HepG2 (cell line): ENCODE measurements around the gene ZMYND12. TPM values are rescaled to one million over a fixed set of nuclear protein-coding genes. Genes with fewer than 3 reads are reported as not detected.

Source experiments
- ELF1 ChIP-seq: sonication (generic); formaldehyde crosslinking; IDR thresholded peaks from 2 replicates; pipeline ENCODE4 v1.4.0; 2020; ENCODE audit warnings: missing genetic modification reagents
- FOXA3 ChIP-seq: IDR thresholded peaks from 2 replicates; pipeline ENCODE4 v1.6.1; 2016; ENCODE audit warnings: missing genetic modification reagents, missing compliant biosample characterization
- FOXK2 ChIP-seq: fragments of 450-650 bp; IDR thresholded peaks from 2 replicates; pipeline ENCODE4 v1.6.1; 2016
- HDAC1 ChIP-seq: sonication (generic); formaldehyde crosslinking; IDR thresholded peaks from 2 replicates; pipeline ENCODE4 v1.5.1; 2020; ENCODE audit warnings: mild to moderate bottlenecking, missing genetic modification reagents
- HDAC2 ChIP-seq: sonication (generic); formaldehyde crosslinking; IDR thresholded peaks from 2 replicates; pipeline ENCODE4 v1.4.0; 2020; ENCODE audit warnings: missing genetic modification reagents
- HOMEZ ChIP-seq: IDR thresholded peaks from 2 replicates; pipeline ENCODE4 v1.6.1; 2016; ENCODE audit warnings: low read depth
- KDM2A ChIP-seq: sonication (generic); formaldehyde crosslinking; IDR thresholded peaks from 2 replicates; pipeline ENCODE4 v1.4.0; 2020; ENCODE audit warnings: low read depth, missing genetic modification reagents, borderline replicate concordance
- MAX ChIP-seq: IDR thresholded peaks from 2 replicates; pipeline ENCODE4 v1.6.1; 2012; ENCODE audit warnings: inconsistent platforms
- MIER2 ChIP-seq: IDR thresholded peaks from 2 replicates; pipeline ENCODE4 v1.6.1; 2016; ENCODE audit warnings: missing biosample characterization, missing genetic modification reagents
- MXD4 ChIP-seq: IDR thresholded peaks from 2 replicates; pipeline ENCODE4 v1.6.1; 2016; ENCODE audit warnings: mild to moderate bottlenecking, missing biosample characterization, missing genetic modification reagents
- PTBP1 ChIP-seq: fragments of 200-400 bp; formaldehyde crosslinking; IDR thresholded peaks from 2 replicates; pipeline ENCODE4 v1.6.1; 2018; ENCODE audit warnings: low read length, low read depth; ENCODE audit not compliant: poor library complexity, severe bottlenecking
- RAD21 ChIP-seq: fragments of 450-650 bp; formaldehyde crosslinking; IDR thresholded peaks from 2 replicates; pipeline ENCODE4 v1.5.0; 2020; ENCODE audit warnings: mild to moderate bottlenecking
- RBM22 ChIP-seq: fragments of 200-400 bp; formaldehyde crosslinking; optimal IDR thresholded peaks from 2 replicates; pipeline ENCODE3; 2017; ENCODE audit warnings: mild to moderate bottlenecking, low read length, moderate library complexity
- REPIN1 ChIP-seq: sonication (generic); formaldehyde crosslinking; IDR thresholded peaks from 2 replicates; pipeline ENCODE4 v1.8.0; 2022; ENCODE audit warnings: missing genetic modification reagents, low read depth, mild to moderate bottlenecking, borderline replicate concordance
- SOX5 ChIP-seq: IDR thresholded peaks from 2 replicates; pipeline ENCODE4 v1.6.1; 2016; ENCODE audit warnings: borderline replicate concordance
- SP2 ChIP-seq: sonication (generic); formaldehyde crosslinking; IDR thresholded peaks from 2 replicates; pipeline ENCODE4 v1.5.1; 2020; ENCODE audit warnings: mild to moderate bottlenecking, missing genetic modification reagents
- UBTF ChIP-seq: sonication (generic); formaldehyde crosslinking; IDR thresholded peaks from 2 replicates; pipeline ENCODE4 v1.4.0; 2020; ENCODE audit warnings: mild to moderate bottlenecking, missing genetic modification reagents
- ZNF180 ChIP-seq: sonication (generic); formaldehyde crosslinking; IDR thresholded peaks from 2 replicates; pipeline ENCODE4 v1.4.0; 2020; ENCODE audit warnings: low read depth, missing genetic modification reagents, borderline replicate concordance
- ZNF20 ChIP-seq: sonication (generic); formaldehyde crosslinking; IDR thresholded peaks from 2 replicates; pipeline ENCODE4 v1.4.0; 2020; ENCODE audit warnings: mild to moderate bottlenecking, moderate library complexity, missing genetic modification reagents
- ZNF253 ChIP-seq: sonication (generic); formaldehyde crosslinking; IDR thresholded peaks from 2 replicates; pipeline ENCODE4 v1.8.0; 2022; ENCODE audit warnings: mild to moderate bottlenecking, missing genetic modification reagents, borderline replicate concordance
- ZNF3 ChIP-seq: IDR thresholded peaks from 2 replicates; pipeline ENCODE4 v1.7.0; 2017; ENCODE audit warnings: inconsistent platforms
- ZNF510 ChIP-seq: sonication (generic); formaldehyde crosslinking; IDR thresholded peaks from 2 replicates; pipeline ENCODE4 v1.4.0; 2020; ENCODE audit warnings: low read depth, mild to moderate bottlenecking, missing genetic modification reagents
- ZNF605 ChIP-seq: sonication (generic); formaldehyde crosslinking; IDR thresholded peaks from 2 replicates; pipeline ENCODE4 v1.8.0; 2022; ENCODE audit warnings: mild to moderate bottlenecking, missing genetic modification reagents
- ZNF674 ChIP-seq: sonication (generic); formaldehyde crosslinking; IDR thresholded peaks from 2 replicates; pipeline ENCODE4 v1.5.0; 2020; ENCODE audit warnings: low read depth, mild to moderate bottlenecking, missing genetic modification reagents
- ZNF788 ChIP-seq: sonication (generic); formaldehyde crosslinking; IDR thresholded peaks from 2 replicates; pipeline ENCODE4 v1.5.0; 2020; ENCODE audit warnings: mild to moderate bottlenecking, missing genetic modification reagents, borderline replicate concordance
- ZNF816 ChIP-seq: sonication (generic); formaldehyde crosslinking; IDR thresholded peaks from 2 replicates; pipeline ENCODE4 v1.8.0; 2022; ENCODE audit warnings: missing genetic modification reagents, mild to moderate bottlenecking, borderline replicate concordance
- ZNF850 ChIP-seq: sonication (generic); formaldehyde crosslinking; conservative IDR thresholded peaks from 2 replicates; pipeline ENCODE4 v1.9.0; 2021; ENCODE audit warnings: mild to moderate bottlenecking, missing genetic modification reagents
- ZSCAN9 ChIP-seq: IDR thresholded peaks from 2 replicates; pipeline ENCODE4 v1.6.1; 2016; ENCODE audit warnings: borderline replicate concordance
- polyA plus RNA-seq, 8 experiments: library from polyadenylated mRNA; depleted of rRNA in 3 of 8; stranded (reverse) in 7 of 8; unstranded in 1 of 8; fragments of >200 nt; fragmentation: Illumina TruSeq in 4 of 8; extraction: Trizol in 4 of 8; gene quantifications; 2 replicates each; pipeline versions ENCODE4 v1.2.1 to v1.2.3, GENCODE V29; 2011 to 2016; ENCODE audit warnings: low read depth in 4 of 8, missing spikeins in 1 of 8, mixed read lengths in 1 of 8; ENCODE audit not compliant: insufficient read depth in 1 of 8
- total RNA-seq, 5 experiments: library from RNA; depleted of rRNA; stranded (reverse); fragments of >200 nt; fragmentation: Illumina TruSeq; extraction: Trizol; gene quantifications; 2 replicates each; pipeline ENCODE4 v1.2.3, GENCODE V29; 2016; ENCODE audit warnings: low read depth in 1 of 5

ZMYND12 gene
- total and polyA plus RNA-seq, 2 of the 13 experiments (the other 11 are each of a cell fraction or from before 2014, with no cell fraction given): 0.13 to 0.71 TPM

- TF ChIP-seq MXD4 (CRISPR knock-in tag) (peak; percentile 84), MAX (peak; percentile 47), ZNF3 (no peak), ZNF180 (CRISPR knock-in tag) (no peak), ZNF253 (CRISPR knock-in tag) (no peak), ZSCAN9 (CRISPR knock-in tag) (no peak), PTBP1 (no peak), FOXK2 (0 out of 2 replicates have a peak, but pooled peaks have one; percentile 30), ZNF816 (CRISPR knock-in tag) (no peak), ZNF788 (peak; percentile 55; the same call in 1 of the 2 replicates), ZNF605 (peak; percentile 81), ZNF20 (CRISPR knock-in tag) (no peak), REPIN1 (peak; percentile 51; the same call in 1 of the 2 replicates), HDAC2 (peak; percentile 46; the same call in 1 of the 2 replicates), HDAC1 (CRISPR knock-in tag) (peak; percentile 84), SOX5 (0 out of 2 replicates have a peak, but pooled peaks have one; percentile 11), MIER2 (CRISPR knock-in tag) (no peak), KDM2A (CRISPR knock-in tag) (peak; percentile 98), SP2 (CRISPR knock-in tag) (peak; percentile 48), ZNF850 (CRISPR knock-in tag) (no peak), RBM22 (peak; percentile 98), ELF1 (peak; percentile 37; the same call in 1 of the 2 replicates), ZNF674 (CRISPR knock-in tag) (no peak), RAD21 (CRISPR knock-in tag) (no peak), UBTF (CRISPR knock-in tag) (no peak), HOMEZ (CRISPR knock-in tag) (peak; percentile 20; the same call in 1 of the 2 replicates), ZNF510 (CRISPR knock-in tag) (no peak), FOXA3 (CRISPR knock-in tag) (peak; percentile 34; the same call in 1 of the 2 replicates)
Observed at GRCh38 chr1:42462828-42463763, 7.3 kb upstream of the ZMYND12 start, which contains the start of gene CCDC30 (continued).
